ENCODE measurements around the gene GPR12. TPM values are rescaled to one million over a fixed set of nuclear protein-coding genes. Genes with fewer than 3 reads are reported as not detected.

The GPR12 gene
- polyA plus RNA-seq, 1 donor from 2014 or later, result 6.7 TPM

GRCh38 chr13:26722321-26722720, 38.3 kb downstream of the GPR12 start:
- Histone ChIP-seq H3K79me2 (replicated peaks; ENCODE audit: insufficient read depth, low read length) (no peaks in the 10 kb centered on the region), H3K4me3 (ENCODE audit: low read length) (no peak overlapping the region), H3K9ac (ENCODE audit: low read length) (no peak overlapping the region), H3K9me3 (ENCODE audit: low read length) (no peaks in the 10 kb centered on the region), H3K27ac (ENCODE audit: low read length) (no peak overlapping the region), H3K36me3 (ENCODE audit: insufficient read depth, low read length) (no peaks in the 10 kb centered on the region), H3K9me2 (ENCODE audit: insufficient read depth, low read length) (no peaks in the 10 kb centered on the region), H3K4me2 (ENCODE audit: low read length) (no peak overlapping the region), H3K27me3 (ENCODE audit: insufficient read depth, low read depth, low read length) (no peaks in the 10 kb centered on the region), H4K20me1 (ENCODE audit: insufficient read depth) (no peaks in the 10 kb centered on the region), H2AFZ (ENCODE audit: low read depth, low read length) (no peak overlapping the region), H3F3A (ENCODE audit: insufficient read depth, low read length, poor library complexity, severe bottlenecking) (no peaks in the 10 kb centered on the region)
- TF ChIP-seq POLR2AphosphoS5 (IDR thresholded peaks at IDR 0.05), result no peak

GRCh38 chr13:26721251-26722121, 39.1 kb downstream of the GPR12 start:
- no peak overlapping the region for H2AFZ ChIP-seq (ENCODE audit: low read depth, low read length)
- H3K27ac ChIP-seq (ENCODE audit: low read length), result no peak overlapping the region
- no peak overlapping the region for H3K9ac ChIP-seq (ENCODE audit: low read length)
- no peak overlapping the region for H3K4me2 ChIP-seq (ENCODE audit: low read length)
- H3K27me3 ChIP-seq (ENCODE audit: insufficient read depth, low read depth, low read length), result no peaks in the 10 kb centered on the region
- H3K9me2 ChIP-seq (ENCODE audit: insufficient read depth, low read length), result no peaks in the 10 kb centered on the region
- no peaks in the 10 kb centered on the region for H3F3A ChIP-seq (ENCODE audit: insufficient read depth, low read length, poor library complexity, severe bottlenecking)
- H3K9me3 ChIP-seq (ENCODE audit: low read length), result no peaks in the 10 kb centered on the region
- TF ChIP-seq EZH2 (IDR thresholded peaks at IDR 0.05; ENCODE audit: borderline replicate concordance, insufficient read depth, low read length, poor library complexity, severe bottlenecking), result no peak
- TF ChIP-seq RAD21 (conservative IDR thresholded peaks at IDR 0.05), result no peak
- no peak for TF ChIP-seq EP300 (conservative IDR thresholded peaks at IDR 0.05; ENCODE audit: poor library complexity, severe bottlenecking)
- no peak for TF ChIP-seq CTCF (IDR thresholded peaks at IDR 0.05; ENCODE audit: poor library complexity, severe bottlenecking)
- no peak for TF ChIP-seq TAF1 (IDR thresholded peaks at IDR 0.05; ENCODE audit: low read depth)
- TF ChIP-seq POLR2AphosphoS5 (IDR thresholded peaks at IDR 0.05), result no peak
- no peak for TF ChIP-seq MXI1 (conservative IDR thresholded peaks at IDR 0.05; ENCODE audit: poor library complexity, severe bottlenecking)
- no peak for TF ChIP-seq SMC3 (conservative IDR thresholded peaks at IDR 0.05; ENCODE audit: poor library complexity)
- TF ChIP-seq REST (IDR thresholded peaks at IDR 0.05; ENCODE audit: borderline replicate concordance), result no peak
- no peak overlapping the region for H3K4me3 ChIP-seq (ENCODE audit: low read length)
- no peaks in the 10 kb centered on the region for H4K20me1 ChIP-seq (ENCODE audit: insufficient read depth)
- no peaks in the 10 kb centered on the region for H3K36me3 ChIP-seq (ENCODE audit: insufficient read depth, low read length)
- H3K79me2 ChIP-seq (replicated peaks; ENCODE audit: insufficient read depth, low read length), result no peaks in the 10 kb centered on the region
